OCI-LY3 (cell line): ENCODE results near the gene ZNF668.

Source experiments
- EZH2phosphoT487 ChIP-seq: fragments of 200-600 bp; shearing (Covaris generic); IDR thresholded peaks from 2 replicates; pipeline ENCODE4 v1.6.1; 2018; ENCODE audit warnings: antibody characterized with exemption, mixed run types, low read depth
- TF ChIP-seq, protein P1 (sequence below): fragments of 200-600, 300-600 bp; sonication (generic); IDR thresholded peaks from 2 replicates; pipeline ENCODE4 v1.5.1; 2014; ENCODE audit warnings: antibody characterized with exemption, low read length, low read depth

DNA sequence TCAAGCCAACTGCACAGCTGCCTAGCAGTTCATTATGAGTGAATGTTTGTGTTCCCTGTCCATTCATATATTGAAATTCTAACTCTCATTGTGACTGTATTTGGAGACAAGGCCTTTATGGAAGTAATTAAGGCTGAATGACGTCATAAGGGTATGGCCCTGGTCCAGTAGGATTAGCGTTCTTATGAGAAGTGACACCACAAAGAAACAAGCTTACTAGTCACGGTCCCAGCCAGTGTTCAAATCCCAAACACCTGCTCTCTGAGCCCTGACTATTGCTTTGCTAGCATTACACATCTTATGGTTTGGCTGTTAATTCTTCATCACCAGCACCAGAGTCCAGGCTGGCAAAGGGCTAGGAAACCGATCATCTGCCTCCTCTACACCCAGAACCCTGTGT lies 2.2 kb downstream of the ZNF668 start:
- TF ChIP-seq, protein P1, sequence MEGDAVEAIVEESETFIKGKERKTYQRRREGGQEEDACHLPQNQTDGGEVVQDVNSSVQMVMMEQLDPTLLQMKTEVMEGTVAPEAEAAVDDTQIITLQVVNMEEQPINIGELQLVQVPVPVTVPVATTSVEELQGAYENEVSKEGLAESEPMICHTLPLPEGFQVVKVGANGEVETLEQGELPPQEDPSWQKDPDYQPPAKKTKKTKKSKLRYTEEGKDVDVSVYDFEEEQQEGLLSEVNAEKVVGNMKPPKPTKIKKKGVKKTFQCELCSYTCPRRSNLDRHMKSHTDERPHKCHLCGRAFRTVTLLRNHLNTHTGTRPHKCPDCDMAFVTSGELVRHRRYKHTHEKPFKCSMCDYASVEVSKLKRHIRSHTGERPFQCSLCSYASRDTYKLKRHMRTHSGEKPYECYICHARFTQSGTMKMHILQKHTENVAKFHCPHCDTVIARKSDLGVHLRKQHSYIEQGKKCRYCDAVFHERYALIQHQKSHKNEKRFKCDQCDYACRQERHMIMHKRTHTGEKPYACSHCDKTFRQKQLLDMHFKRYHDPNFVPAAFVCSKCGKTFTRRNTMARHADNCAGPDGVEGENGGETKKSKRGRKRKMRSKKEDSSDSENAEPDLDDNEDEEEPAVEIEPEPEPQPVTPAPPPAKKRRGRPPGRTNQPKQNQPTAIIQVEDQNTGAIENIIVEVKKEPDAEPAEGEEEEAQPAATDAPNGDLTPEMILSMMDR, result no peak
- TF ChIP-seq EZH2phosphoT487, result no peak
